Activated CD4-positive, alpha-beta T cell treated with anti-CD3 and anti-CD28 coated beads for 24 hours (primary cell): ENCODE measurements around the gene HNRNPUL2.
A peak's percentile ranks its signal among the peaks of the same experiment; 100 is the strongest.
"Not testable (repeated sequence)": the region's sequence is repeated elsewhere in the genome, so short reads cannot be mapped to it uniquely, and the experiment has no call there.

Experiments used
- DNase-seq, 2 donors: peaks; one replicate each; pipeline ENCODE4 v3.0.0-alpha.2; 2020; ENCODE audit warnings: low read depth in 2 of 2

The HNRNPUL2 gene

GRCh38 chr11:62703921-62704320 lies 23.3 kb downstream of the HNRNPUL2 start:
- not testable (repeated sequence) for DNase-seq

- DNase-seq, result no peak
These were observed 25.0 kb downstream of the HNRNPUL2 start for GRCh38 chr11:62702246-62702645.

GRCh38 chr11:62694455-62695167 lies 32.6 kb downstream of the HNRNPUL2 start:
- DNase-seq, result peak; percentile 60

GRCh38 chr11:62693624-62694023 lies 33.6 kb downstream of the HNRNPUL2 start:
- not testable (repeated sequence) for DNase-seq

- no peak for DNase-seq
These were observed 37.7 kb downstream of the HNRNPUL2 start, which contains the start of gene LRRN4CL for GRCh38 chr11:62689421-62690183. LRRN4CL (minus strand) TSS chr11:62689530; CDS start chr11:62688508, 1,022 bp downstream.

GRCh38 chr11:62688491-62688890 lies 38.8 kb downstream of the HNRNPUL2 start:
- no peak for DNase-seq

GRCh38 chr11:62687508-62688396 lies 39.5 kb downstream of the HNRNPUL2 start:
- DNase-seq, result no peak

GRCh38 chr11:62682518-62682917 lies 44.7 kb downstream of the HNRNPUL2 start:
- DNase-seq, result no peak

- no peak for DNase-seq
These were observed 46.4 kb downstream of the HNRNPUL2 start for GRCh38 chr11:62680825-62681240.

- peak; percentile 78 to 80 for DNase-seq
These were observed 48.2 kb downstream of the HNRNPUL2 start, which contains the start of gene UBXN1 for GRCh38 chr11:62678770-62679696. UBXN1 (minus strand) TSS chr11:62679073; CDS start chr11:62678923, 150 bp downstream.

GRCh38 chr11:62678433-62678769 lies 48.9 kb downstream of the HNRNPUL2 start:
- DNase-seq, result no peak

- no peak for DNase-seq
These were observed 49.5 kb downstream of the HNRNPUL2 start for GRCh38 chr11:62677714-62678113.

- DNase-seq, result no peak
These were observed 50.1 kb downstream of the HNRNPUL2 start for GRCh38 chr11:62677156-62677555.

GRCh38 chr11:62676698-62677097 lies 50.6 kb downstream of the HNRNPUL2 start:
- no peak for DNase-seq

GRCh38 chr11:62675415-62675814 lies 51.8 kb downstream of the HNRNPUL2 start:
- not testable (repeated sequence) for DNase-seq

GRCh38 chr11:62673196-62673525 lies 54.1 kb downstream of the HNRNPUL2 start:
- DNase-seq, result no peak

GRCh38 chr11:62671608-62672389 lies 55.5 kb downstream of the HNRNPUL2 start, which contains the start of the genes LBHD1 and UQCC3:
LBHD1 (minus strand) TSS chr11:62672267; CDS start chr11:62670031, 2,236 bp downstream.
UQCC3 (plus strand) TSS chr11:62671673; CDS start chr11:62671746, 73 bp downstream.
- DNase-seq, result peak; percentile 64 to 72

GRCh38 chr11:62671236-62671607 lies 56.0 kb downstream of the HNRNPUL2 start:
- no peak for DNase-seq

GRCh38 chr11:62669420-62670161 lies 57.7 kb downstream of the HNRNPUL2 start:
- DNase-seq, result no peak
